Measurements from ENCODE around the gene ATRNL1. TPM values are rescaled to one million over a fixed set of nuclear protein-coding genes. Genes with fewer than 3 reads are reported as not detected.

The ATRNL1 gene
- total and polyA plus RNA-seq, 2 of the 8 experiments (the other 6 are each of a cell fraction or from before 2014, with no cell fraction given), result 5.1 to 17.6 TPM

GRCh38 chr10:115745943-115746342 is 652.8 kb downstream of the ATRNL1 start:
- no peak for DNase-seq (ENCODE audit: low read depth in 1 of 2, low spot score in 2 of 2)
- 91% methylated on average over 2 of the region's 2 CpGs; no CpG with 5 or more reads in 1 of the 2 experiments for WGBS, 2 experiments (ENCODE audit: extremely low coverage in 1 of 2, insufficient coverage in 1 of 2, insufficient read length in 1 of 2, insufficient replicate concordance in 2 of 2, low coverage in 1 of 2, low lambda C conversion rate in 2 of 2, missing lambda C conversion rate in 1 of 2)
- no peaks in the 10 kb centered on the region for H4K20me1 ChIP-seq (replicated peaks in 1 of 2; ENCODE audit: control insufficient read depth in 1 of 2, insufficient read depth in 2 of 2, low read length in 2 of 2)

More at GRCh38 chr10:115745943-115746342, 652.8 kb downstream of the ATRNL1 start:
- 0 out of 4 replicates have a peak, but pooled peaks cover 0 to 3% of the 10 kb centered on the region in 2 experiments for H3K9me3 ChIP-seq (ENCODE audit: insufficient read depth in 2 of 2, low read depth in 1 of 2, low read length in 1 of 2)
- no peak overlapping the region for H3K14ac ChIP-seq (ENCODE audit: insufficient read length)
- no peaks in the 10 kb centered on the region for H3K4me1 ChIP-seq (replicated peaks in 1 of 4; ENCODE audit: control insufficient read depth in 3 of 4, insufficient read depth in 4 of 4, low read length in 3 of 4)
- H3K18ac ChIP-seq (ENCODE audit: extremely low read depth, low read length), result no peak overlapping the region
- no peak overlapping the region for H3K56ac ChIP-seq (replicated peaks; ENCODE audit: insufficient read length, low read depth, low read length)
- CTCF ChIA-PET (ENCODE audit: partially characterized antibody), result no interaction called here
- H2BK5ac ChIP-seq (ENCODE audit: low read depth, low read length), result no peak overlapping the region
- TF ChIP-seq USF2 (IDR thresholded peaks at IDR 0.05; ENCODE audit: low read length) (no peak), RBBP5 (IDR thresholded peaks at IDR 0.05; ENCODE audit: borderline replicate concordance, low read depth, low read length) (no peak), NANOG (IDR thresholded peaks at IDR 0.05; ENCODE audit: insufficient read depth, low read depth, low read length, poor library complexity, severe bottlenecking) (no peak), CHD2 (IDR thresholded peaks at IDR 0.05; ENCODE audit: low read length) (no peak), SP1 (IDR thresholded peaks at IDR 0.05; ENCODE audit: low read depth, low read length) (no peak), E2F6 (IDR thresholded peaks at IDR 0.05) (no peak), PHF8 (conservative IDR thresholded peaks at IDR 0.05; ENCODE audit: low read depth, low read length) (no peak)
- no peak overlapping the region for H2BK20ac ChIP-seq (ENCODE audit: low read length)
- H3K36me3 ChIP-seq (ENCODE audit: control insufficient read depth in 2 of 4, insufficient read depth in 4 of 4, low read length in 3 of 4), result no peaks in the 10 kb centered on the region
- no peak overlapping the region for H4K5ac ChIP-seq (ENCODE audit: insufficient read length, low read depth, low read length)
- no peak overlapping the region for H4K91ac ChIP-seq (replicated peaks; ENCODE audit: insufficient read length, low read length)
- H3K27ac ChIP-seq (ENCODE audit: low read depth, low read length), result no peak overlapping the region
- H2AFZ ChIP-seq (ENCODE audit: low read length), result no peak overlapping the region
- H2BK12ac ChIP-seq (ENCODE audit: low read depth, low read length), result no peak overlapping the region
- H3K4me2 ChIP-seq (ENCODE audit: insufficient read depth in 1 of 2, low read depth in 2 of 2, low read length in 2 of 2), result no peak overlapping the region
- H3K79me1 ChIP-seq (ENCODE audit: low read depth, low read length), result no peaks in the 10 kb centered on the region
- H3K23me2 ChIP-seq (ENCODE audit: low read depth, low read length), result no peaks in the 10 kb centered on the region
- H2AK5ac ChIP-seq (ENCODE audit: low read depth, low read length), result no peak overlapping the region
- no peak for FAIRE-seq
- no peak overlapping the region for H2BK15ac ChIP-seq (ENCODE audit: low read length)
- no peak overlapping the region for H3K23ac ChIP-seq (ENCODE audit: insufficient read length)
- POLR2A ChIA-PET (ENCODE audit: partially characterized antibody), result no interaction called here
- no peak overlapping the region for H4K8ac ChIP-seq (ENCODE audit: extremely low read depth, insufficient read depth, low read length)
- H3K4me3 ChIP-seq (ENCODE audit: extremely low read depth in 1 of 4, insufficient read depth in 2 of 4, low read depth in 3 of 4, low read length in 4 of 4), result no peak overlapping the region
- H2BK120ac ChIP-seq (replicated peaks; ENCODE audit: low read depth, low read length), result no peak overlapping the region
- no peaks in the 10 kb centered on the region for H3K79me2 ChIP-seq (ENCODE audit: control insufficient read depth in 1 of 2, insufficient read depth in 2 of 2, low read length in 2 of 2)
- no peak overlapping the region for H3K4ac ChIP-seq (replicated peaks; ENCODE audit: insufficient read length, low read depth, low read length)
- no peaks in the 10 kb centered on the region for H3K27me3 ChIP-seq (replicated peaks in 1 of 4; ENCODE audit: control insufficient read depth in 3 of 4, extremely low read depth in 1 of 4, insufficient read depth in 3 of 4, low read length in 3 of 4)
- H3K9ac ChIP-seq (replicated peaks in 1 of 4; ENCODE audit: extremely low read depth in 1 of 4, low read depth in 3 of 4, low read length in 3 of 4), result no peak overlapping the region

All from H1 (cell line).